GM10248 (cell line): ENCODE measurements around the gene POLR3GL.

ENCODE experiments used
- CTCF ChIA-PET: fragments of 300-600 bp; sonication (Branson Sonifier 250); formaldehyde crosslinking; extraction: SDS; loops from one replicate; lab custom pipeline; 2021; ENCODE audit warnings: antibody characterized with exemption; lab: Yijun Ruan, JAX
- POLR2A ChIA-PET: fragments of 350-650 bp; sonication (Branson Sonifier 250); formaldehyde crosslinking; extraction: SDS; loops from one replicate; lab custom pipeline; 2020; ENCODE audit warnings: antibody characterized with exemption; lab: Yijun Ruan, JAX
- DNase-seq: peaks from one replicate; pipeline ENCODE4 v3.0.0; 2012; ENCODE audit errors: extremely low spot score
- TF ChIP-seq, protein P1 (sequence below): IDR thresholded peaks from 2 replicates; pipeline ENCODE4 v1.5.1; 2012; ENCODE audit warnings: mild to moderate bottlenecking, low read depth; ENCODE audit errors: extremely low read depth, missing control alignments, control extremely low read depth

POLR3GL gene

DNA sequence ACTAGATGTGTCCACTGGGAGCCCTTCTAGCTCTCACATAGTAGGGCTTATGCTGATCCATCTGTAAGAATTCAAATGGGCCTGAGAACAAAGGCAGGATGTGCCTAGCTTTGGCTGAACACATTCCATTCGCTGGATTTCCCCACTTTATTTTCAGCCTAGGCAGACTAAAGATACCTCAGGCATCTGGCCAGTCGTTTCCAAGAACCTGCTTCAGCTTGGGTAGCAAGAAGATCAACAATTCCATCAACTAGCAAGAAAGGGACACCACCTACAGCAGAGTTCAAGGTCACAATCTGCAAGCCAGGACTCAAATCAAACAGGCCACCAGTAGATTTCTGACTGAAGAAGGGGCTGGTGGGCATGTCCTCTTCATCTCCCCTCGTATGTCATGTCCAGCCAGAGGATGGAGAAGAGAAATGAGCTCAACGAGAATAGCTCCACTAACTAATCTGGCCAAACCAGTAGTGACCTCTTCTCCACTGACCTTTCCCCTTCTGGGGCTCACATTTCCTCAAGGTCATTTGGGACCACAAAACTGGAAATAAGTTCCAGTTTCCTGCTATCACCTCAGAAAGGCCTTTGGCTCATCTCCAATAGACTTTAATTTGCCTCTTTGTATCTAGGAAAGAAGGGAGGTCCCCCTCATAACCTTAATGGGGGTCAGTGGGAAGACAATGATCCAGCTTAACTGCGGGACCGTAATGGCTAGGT, 17.7 kb downstream of the POLR3GL start:
- ChIA-PET CTCF (interaction anchor here (0.7 to 9.5 kb wide), 8 partner anchors 10 to 137 kb away, joined by 3 to 176 read pairs (median 4); partner anchors contain the start of genes ANKRD34A, NUDT17, POLR3GL and TXNIP), POLR2A (interaction anchor here (0.8 to 1.7 kb wide), 2 partner anchors 10 to 14 kb away, joined by 3 read pairs; partner anchors contain the start of gene TXNIP)

DNA sequence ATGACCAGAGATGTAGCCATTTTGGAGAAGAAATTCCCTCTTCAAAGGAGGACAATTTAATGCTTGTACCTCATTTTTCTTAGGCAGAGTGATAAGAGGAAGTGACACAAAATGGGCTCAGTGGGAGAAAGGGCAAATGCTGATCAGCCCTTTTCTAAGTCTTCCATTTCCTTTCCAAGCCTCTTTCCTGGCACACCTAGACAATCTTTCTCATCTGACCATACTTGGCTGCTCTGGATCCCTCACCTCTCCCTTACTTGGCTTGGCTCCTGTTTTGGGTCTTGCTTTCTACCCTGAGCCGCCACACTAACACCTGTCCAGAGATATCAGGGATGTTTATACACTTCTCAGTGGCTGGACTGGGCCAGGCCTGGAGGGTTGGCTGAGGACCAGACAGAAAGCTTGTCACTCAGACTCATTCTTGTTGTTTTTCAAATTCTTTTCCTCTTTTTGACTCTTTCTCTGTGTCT, 18.8 kb downstream of the POLR3GL start:
- TF ChIP-seq, protein P1, sequence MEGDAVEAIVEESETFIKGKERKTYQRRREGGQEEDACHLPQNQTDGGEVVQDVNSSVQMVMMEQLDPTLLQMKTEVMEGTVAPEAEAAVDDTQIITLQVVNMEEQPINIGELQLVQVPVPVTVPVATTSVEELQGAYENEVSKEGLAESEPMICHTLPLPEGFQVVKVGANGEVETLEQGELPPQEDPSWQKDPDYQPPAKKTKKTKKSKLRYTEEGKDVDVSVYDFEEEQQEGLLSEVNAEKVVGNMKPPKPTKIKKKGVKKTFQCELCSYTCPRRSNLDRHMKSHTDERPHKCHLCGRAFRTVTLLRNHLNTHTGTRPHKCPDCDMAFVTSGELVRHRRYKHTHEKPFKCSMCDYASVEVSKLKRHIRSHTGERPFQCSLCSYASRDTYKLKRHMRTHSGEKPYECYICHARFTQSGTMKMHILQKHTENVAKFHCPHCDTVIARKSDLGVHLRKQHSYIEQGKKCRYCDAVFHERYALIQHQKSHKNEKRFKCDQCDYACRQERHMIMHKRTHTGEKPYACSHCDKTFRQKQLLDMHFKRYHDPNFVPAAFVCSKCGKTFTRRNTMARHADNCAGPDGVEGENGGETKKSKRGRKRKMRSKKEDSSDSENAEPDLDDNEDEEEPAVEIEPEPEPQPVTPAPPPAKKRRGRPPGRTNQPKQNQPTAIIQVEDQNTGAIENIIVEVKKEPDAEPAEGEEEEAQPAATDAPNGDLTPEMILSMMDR, result no peak
- ChIA-PET POLR2A (no interaction called here), CTCF (interaction anchor here (9.5 kb wide), 1 partner anchor 9 kb away, joined by 176 read pairs; the partner anchor contains the start of gene TXNIP)
- no peak for DNase-seq

More for the DNA sequence above, 17.7 kb downstream of the POLR3GL start:
- TF ChIP-seq, protein P1, result no peak
- no peak for DNase-seq

DNA sequence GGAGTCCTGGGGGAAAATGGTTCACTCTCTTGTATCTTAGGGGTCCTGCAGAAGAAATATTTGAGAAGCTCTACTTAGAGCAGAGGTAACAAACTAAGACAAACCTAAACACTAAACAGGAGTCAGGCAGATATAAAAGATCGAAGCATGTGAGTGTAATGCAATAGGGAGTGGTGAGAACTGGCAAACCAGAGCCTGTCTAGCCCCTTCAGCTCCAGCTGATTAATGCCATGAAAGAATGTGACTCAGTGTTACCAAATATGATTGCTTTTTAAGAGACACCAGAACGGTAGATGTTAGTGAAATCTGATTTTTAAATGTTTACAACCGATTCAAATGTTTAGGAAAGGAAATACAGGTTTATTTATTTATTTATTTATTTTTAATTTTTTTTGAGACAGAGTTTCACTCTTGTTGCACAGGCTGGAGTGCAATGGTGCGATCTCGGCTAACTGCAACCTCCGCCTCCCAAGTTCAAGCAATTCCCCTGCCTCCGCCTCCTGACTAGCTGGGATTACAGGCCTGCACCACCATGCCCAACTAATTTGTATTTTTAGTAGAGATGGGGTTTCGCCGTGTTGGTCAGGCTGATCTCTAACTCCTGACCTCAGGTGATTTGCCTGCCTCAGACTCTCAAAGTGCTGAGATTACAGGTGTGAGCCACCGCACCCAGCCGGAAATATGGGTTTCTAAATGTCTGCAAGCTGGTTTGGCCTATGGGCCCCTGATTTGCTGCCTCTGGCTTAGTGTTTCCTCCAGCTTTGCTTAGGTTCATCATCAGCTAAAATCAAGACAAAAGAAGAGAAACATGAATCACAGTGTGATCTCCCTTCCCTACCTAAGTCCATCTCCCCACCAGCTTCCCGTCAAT, 19.7 kb downstream of the POLR3GL start:
- CTCF ChIA-PET, result interaction anchor here (2.3 to 9.5 kb wide), 2 partner anchors 8 to 23 kb away, joined by 5 to 176 read pairs; partner anchors contain the start of gene TXNIP
- TF ChIP-seq, protein P1, result no peak
- no peak for DNase-seq
- POLR2A ChIA-PET, result no interaction called here

DNA sequence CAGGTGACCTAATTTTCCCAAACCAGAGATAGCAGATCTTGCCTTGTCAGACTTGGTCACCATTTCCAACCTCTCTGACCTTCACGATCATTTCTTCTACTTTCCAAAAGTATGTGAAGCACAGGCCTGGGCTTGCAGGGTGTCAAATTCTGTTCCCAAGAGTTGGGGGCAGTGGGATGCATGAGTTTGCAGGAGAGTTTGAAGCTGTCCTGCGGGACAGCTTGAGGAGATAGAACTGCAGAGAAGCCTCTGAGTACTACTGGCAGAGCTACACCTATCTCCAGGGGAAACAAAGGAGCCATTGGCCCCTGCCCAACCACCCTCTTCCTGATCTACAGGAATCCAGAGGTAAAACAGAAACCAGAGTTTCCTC, 20.6 kb downstream of the POLR3GL start:
- TF ChIP-seq, protein P1, result no peak
- no peak for DNase-seq
- CTCF ChIA-PET, result interaction anchor here (2.3 kb wide), 1 partner anchor 22 kb away, joined by 5 read pairs; no protein-coding TSS in a partner anchor
- POLR2A ChIA-PET, result interaction anchor here (1.5 kb wide), 1 partner anchor 126 kb away, joined by 5 read pairs; the partner anchor contains the start of gene PIAS3

DNA sequence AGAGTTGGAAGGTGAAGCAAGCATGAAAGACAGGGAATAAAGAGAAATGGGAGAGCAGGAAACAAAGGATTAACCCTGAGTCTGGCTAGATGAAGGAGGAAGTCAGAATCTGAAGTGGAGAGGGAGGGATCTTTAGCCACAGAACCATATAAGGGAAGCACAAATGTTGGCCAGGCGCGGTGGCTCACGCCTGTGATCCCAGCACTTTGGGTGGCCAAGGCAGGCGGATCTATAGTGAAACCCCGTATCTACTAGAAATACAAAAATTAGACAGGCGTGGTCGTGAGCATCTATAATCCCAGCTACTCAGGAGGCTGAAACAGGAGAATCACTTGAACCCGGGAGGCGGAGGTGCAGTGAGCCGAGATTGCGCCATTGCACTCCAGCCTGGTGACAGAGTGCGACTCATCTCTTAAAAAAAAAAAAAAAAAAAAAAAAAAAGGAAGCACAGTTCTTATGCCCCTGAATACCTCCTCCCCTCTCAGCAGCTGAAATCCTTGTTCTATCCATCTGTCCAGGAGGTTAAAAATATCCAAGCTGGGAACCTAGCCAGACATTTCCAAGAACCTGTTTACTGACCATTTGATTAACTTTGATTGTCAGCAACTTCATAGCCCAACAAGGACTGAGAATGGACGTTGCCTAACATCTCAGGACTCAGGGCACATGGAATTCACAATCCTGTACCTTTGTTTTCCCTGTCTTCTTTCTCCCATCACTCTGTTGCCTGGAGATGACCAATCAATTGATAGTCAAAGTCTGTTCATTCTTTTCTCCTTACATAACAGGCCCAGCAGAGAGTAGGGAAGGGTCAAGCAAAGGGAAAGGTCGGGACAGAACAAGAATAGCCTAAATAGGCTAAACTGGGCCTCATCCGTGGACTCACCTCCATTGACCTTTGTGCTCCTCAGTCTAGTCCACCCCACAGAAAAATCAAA, 21.3 kb downstream of the POLR3GL start:
- TF ChIP-seq, protein P1, result no peak
- CTCF ChIA-PET, result interaction anchor here (1.1 to 14.3 kb wide), 4 partner anchors 6 to 36 kb away, joined by 3 to 176 read pairs (median 5); partner anchors contain the start of genes ANKRD34A, HJV and POLR3GL
- POLR2A ChIA-PET, result interaction anchor here (1.5 kb wide), 1 partner anchor 127 kb away, joined by 5 read pairs; the partner anchor contains the start of gene PIAS3
- no peak for DNase-seq
